Dendritic cell treated with granulocyte-macrophage colony-stimulating factor and Interleukin-4, amounts not matched to agents 40 ng/mL and 50 ng/mL, for 4 days (primary cell): ENCODE results near the gene TESK1.

Experiments used
- H3K27ac Mint-ChIP-seq: one replicate; pipeline ENCODE4 v1.8.0; 2022; ENCODE audit warnings: mild to moderate bottlenecking, mixed read lengths
- H3K27me3 Mint-ChIP-seq: one replicate; pipeline ENCODE4 v1.8.0; 2022; ENCODE audit warnings: mild to moderate bottlenecking, mixed read lengths
- H3K36me3 Mint-ChIP-seq: one replicate; pipeline ENCODE4 v1.8.0; 2022; ENCODE audit warnings: low read depth, mixed read lengths
- H3K4me1 Mint-ChIP-seq: one replicate; pipeline ENCODE4 v1.8.0; 2022; ENCODE audit warnings: low read depth, mixed read lengths
- H3K4me3 Mint-ChIP-seq: one replicate; pipeline ENCODE4 v1.8.0; 2022; ENCODE audit warnings: mild to moderate bottlenecking, moderate library complexity, mixed read lengths
- H3K9me3 Mint-ChIP-seq: one replicate; pipeline ENCODE4 v1.8.0; 2022; ENCODE audit warnings: mixed read lengths
- intact Hi-C: fragments of 100-400 bp; cut with micrococcal nuclease; formaldehyde crosslinking; loops from one replicate; pipeline ENCODE4 v1.15.0; 2022

TESK1 gene, protein sequence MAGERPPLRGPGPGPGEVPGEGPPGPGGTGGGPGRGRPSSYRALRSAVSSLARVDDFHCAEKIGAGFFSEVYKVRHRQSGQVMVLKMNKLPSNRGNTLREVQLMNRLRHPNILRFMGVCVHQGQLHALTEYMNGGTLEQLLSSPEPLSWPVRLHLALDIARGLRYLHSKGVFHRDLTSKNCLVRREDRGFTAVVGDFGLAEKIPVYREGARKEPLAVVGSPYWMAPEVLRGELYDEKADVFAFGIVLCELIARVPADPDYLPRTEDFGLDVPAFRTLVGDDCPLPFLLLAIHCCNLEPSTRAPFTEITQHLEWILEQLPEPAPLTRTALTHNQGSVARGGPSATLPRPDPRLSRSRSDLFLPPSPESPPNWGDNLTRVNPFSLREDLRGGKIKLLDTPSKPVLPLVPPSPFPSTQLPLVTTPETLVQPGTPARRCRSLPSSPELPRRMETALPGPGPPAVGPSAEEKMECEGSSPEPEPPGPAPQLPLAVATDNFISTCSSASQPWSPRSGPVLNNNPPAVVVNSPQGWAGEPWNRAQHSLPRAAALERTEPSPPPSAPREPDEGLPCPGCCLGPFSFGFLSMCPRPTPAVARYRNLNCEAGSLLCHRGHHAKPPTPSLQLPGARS

DNA sequence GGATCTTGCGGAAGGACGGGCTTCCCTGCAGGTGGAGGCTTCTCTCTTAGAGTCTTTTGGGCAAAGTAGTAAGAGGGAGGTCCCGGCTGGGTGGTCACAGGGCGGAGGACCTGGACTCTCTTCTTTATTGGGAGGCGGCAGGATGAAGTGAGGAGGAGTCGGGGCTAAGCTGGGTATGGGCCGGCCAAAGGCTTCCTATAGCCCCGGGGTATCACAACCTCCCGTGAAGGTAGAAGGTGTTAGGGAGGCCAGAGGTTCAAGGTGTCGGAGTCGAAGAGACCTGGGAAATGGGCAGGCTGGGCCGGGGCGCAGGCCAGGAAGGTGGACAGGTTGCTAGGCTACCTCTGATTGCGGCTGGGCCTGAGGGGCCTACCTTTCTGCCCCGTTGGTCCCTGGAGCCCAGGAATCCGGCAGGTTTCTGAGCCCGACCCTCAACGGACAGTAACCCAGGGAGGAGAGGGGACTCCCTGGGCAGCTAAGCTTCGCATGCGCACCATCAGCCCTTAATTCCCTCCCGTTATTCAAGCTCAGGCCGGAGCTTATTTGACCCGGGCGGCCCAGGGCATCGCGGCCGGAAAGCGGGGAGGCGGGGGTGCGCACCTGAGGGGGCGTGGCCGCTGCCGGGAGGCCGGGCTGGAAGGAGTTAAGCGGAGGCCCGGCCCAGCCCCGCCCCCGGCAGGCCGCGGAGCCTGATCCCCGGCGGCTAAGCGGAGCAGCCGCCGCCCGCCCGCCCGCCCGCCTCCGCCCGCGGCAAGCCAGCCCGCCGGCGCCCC is at the start of gene TESK1:
TSS of gene TESK1 (plus strand) at position 685 of the 773 bp plus-strand sequence. CDS start 358 bp downstream, outside the sequence.
- Mint-ChIP-seq H3K4me3 (peak within 1 kb of the TSS; percentile 96), H3K36me3 (peaks cover 39% of the 10 kb centered on the region), H3K4me1 (peaks cover 50% of the 10 kb centered on the region), H3K27ac (peak within 1 kb of the TSS; percentile 94), H3K27me3 (no peaks in the 10 kb centered on the region), H3K9me3 (no peaks in the 10 kb centered on the region)
- intact Hi-C loops, result loop anchor here (1.0 to 2.0 kb wide), 3 partner anchors 42 to 128 kb away; partner anchors contain the start of genes CCDC107, CREB3, RMRP and TLN1

DNA sequence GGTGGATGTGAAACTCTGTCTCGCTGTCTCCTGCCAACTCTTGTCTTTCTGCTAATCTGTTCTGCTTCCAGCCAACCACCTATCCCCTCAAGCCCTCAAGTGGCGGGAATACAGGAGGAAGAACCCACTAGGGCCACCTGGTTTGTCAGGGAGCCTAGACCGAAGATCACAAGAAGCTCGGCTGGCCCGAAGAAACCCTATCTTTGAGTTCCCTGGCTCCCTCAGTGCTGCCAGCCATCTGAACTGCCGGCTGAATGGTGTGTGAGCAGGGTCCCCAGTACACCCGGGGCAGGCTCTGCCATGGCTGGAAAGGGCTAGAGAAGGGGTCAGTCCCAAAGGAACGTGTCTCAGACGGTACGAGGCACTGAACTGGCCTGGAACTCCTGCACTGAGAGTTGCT is 49.2 kb upstream of the TESK1 start:
- Mint-ChIP-seq H3K4me1 (peaks cover 5% of the 10 kb centered on the region), H3K36me3 (peaks cover 13% of the 10 kb centered on the region), H3K27me3 (no peaks in the 10 kb centered on the region), H3K27ac (no peak overlapping the region), H3K9me3 (no peaks in the 10 kb centered on the region), H3K4me3 (no peak overlapping the region)
- intact Hi-C loops, result loop anchor here (2.0 kb wide), 1 partner anchor 67 kb away; no protein-coding TSS in a partner anchor

DNA sequence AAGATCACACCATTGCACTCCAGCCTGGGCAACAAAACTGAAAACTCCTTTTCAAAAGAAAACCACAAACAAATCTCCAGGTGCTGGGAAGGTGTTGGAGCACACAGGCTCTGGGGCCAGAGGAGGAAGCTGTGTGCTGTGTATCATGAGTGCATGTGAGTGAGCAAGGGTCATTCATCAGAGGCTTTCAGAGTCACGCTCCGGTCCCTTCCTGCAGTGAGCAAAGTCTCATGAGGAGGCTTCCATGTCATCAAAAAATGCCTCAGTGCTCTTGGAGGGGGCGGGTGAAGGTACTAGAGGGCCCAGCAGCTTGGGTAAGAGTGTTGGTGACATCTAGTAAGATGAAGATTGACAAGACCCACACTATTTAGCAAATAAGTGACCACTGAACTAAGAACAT is 48.3 kb upstream of the TESK1 start:
- H3K9me3 Mint-ChIP-seq, result no peaks in the 10 kb centered on the region
- H3K27ac Mint-ChIP-seq, result no peak overlapping the region
- peaks cover 5% of the 10 kb centered on the region for H3K4me1 Mint-ChIP-seq
- intact Hi-C loops, result no loop called here
- H3K4me3 Mint-ChIP-seq, result no peak overlapping the region
- peaks cover 20% of the 10 kb centered on the region for H3K36me3 Mint-ChIP-seq
- no peaks in the 10 kb centered on the region for H3K27me3 Mint-ChIP-seq

DNA sequence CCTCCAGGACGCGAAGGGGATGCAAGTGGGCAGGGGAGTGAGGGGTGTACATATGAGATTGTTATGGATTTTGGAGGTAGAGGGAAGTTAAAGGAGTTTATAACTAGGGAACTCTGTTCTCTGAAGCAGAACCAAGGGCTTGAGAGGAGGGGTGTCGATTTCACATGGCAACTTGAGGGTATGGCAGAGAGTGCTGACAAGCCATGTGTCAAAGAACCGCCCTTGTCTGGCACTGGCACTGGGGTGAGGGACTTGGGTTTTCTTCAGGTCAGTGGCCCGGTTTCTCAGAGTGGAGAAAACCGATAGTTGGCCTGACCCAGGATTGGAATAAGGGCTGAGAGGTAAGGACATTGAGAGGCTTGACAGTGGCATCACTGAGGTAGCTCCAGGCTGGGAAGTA is 47.7 kb upstream of the TESK1 start:
- Mint-ChIP-seq H3K4me3 (no peak overlapping the region), H3K36me3 (peaks cover 23% of the 10 kb centered on the region), H3K4me1 (peaks cover 5% of the 10 kb centered on the region), H3K27me3 (no peaks in the 10 kb centered on the region), H3K9me3 (no peaks in the 10 kb centered on the region), H3K27ac (no peak overlapping the region)
- intact Hi-C loops, result no loop called here

GRCh38 chr9:35558185-35558584 is 46.9 kb upstream of the TESK1 start:
- H3K36me3 Mint-ChIP-seq, result peaks cover 30% of the 10 kb centered on the region
- H3K9me3 Mint-ChIP-seq, result no peaks in the 10 kb centered on the region
- H3K27me3 Mint-ChIP-seq, result no peaks in the 10 kb centered on the region
- intact Hi-C loops, result no loop called here
- H3K4me1 Mint-ChIP-seq, result peaks cover 7% of the 10 kb centered on the region
- no peak overlapping the region for H3K27ac Mint-ChIP-seq
- no peak overlapping the region for H3K4me3 Mint-ChIP-seq

- Mint-ChIP-seq H3K9me3 (no peaks in the 10 kb centered on the region), H3K4me3 (no peak overlapping the region), H3K27me3 (no peaks in the 10 kb centered on the region), H3K27ac (no peak overlapping the region), H3K4me1 (peaks cover 16% of the 10 kb centered on the region), H3K36me3 (peaks cover 30% of the 10 kb centered on the region)
- intact Hi-C loops, result no loop called here
Measured at GRCh38 chr9:35559792-35560530, 45.1 kb upstream of the TESK1 start.

- Mint-ChIP-seq H3K9me3 (no peaks in the 10 kb centered on the region), H3K4me3 (no peak overlapping the region), H3K27ac (no peak overlapping the region), H3K4me1 (peaks cover 16% of the 10 kb centered on the region), H3K27me3 (no peaks in the 10 kb centered on the region), H3K36me3 (peaks cover 30% of the 10 kb centered on the region)
- intact Hi-C loops, result no loop called here
Measured at GRCh38 chr9:35560625-35561337, 44.3 kb upstream of the TESK1 start.

DNA sequence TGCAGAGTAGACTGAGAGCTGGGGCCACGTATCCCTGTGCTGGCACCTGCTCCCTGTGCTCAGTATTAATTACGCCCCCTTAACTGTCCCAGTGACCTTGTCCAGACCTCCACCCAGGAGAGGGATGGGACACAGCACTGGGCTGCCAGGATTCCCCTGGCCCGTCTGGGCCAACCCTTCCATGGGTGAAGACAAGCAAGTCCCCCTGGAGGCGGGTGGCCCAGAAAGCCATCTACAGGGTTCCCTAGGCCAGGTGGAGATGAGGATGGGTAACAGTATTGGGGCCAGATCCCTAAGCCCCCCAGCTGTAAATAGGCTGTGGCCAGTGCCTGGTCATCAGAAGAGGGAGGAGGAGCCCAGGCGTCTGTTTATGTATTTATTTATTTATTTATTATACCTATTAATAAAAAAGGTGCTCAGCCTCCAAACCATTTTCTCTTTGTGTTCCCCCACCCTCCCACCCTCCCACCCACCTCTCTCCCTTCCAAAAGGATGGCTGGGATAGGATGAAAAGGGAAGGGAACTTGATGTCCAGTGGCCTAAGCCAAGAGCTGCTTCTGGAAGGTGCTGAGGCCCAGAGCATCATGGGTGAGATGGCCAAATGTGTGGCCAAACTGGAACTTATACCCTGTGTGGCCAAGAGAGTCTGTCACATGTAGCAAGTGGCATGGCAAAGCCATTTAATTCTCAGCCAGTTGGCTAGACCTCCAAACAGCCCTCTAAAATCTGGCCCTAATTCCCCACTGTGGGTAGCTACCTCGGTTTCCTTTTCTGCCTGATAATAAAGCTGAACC is 43.4 kb upstream of the TESK1 start:
- no peaks in the 10 kb centered on the region for H3K27me3 Mint-ChIP-seq
- H3K4me1 Mint-ChIP-seq, result peaks cover 16% of the 10 kb centered on the region
- no peak overlapping the region for H3K4me3 Mint-ChIP-seq
- H3K27ac Mint-ChIP-seq, result no peak overlapping the region
- H3K9me3 Mint-ChIP-seq, result no peaks in the 10 kb centered on the region
- H3K36me3 Mint-ChIP-seq, result peaks cover 30% of the 10 kb centered on the region
- intact Hi-C loops, result no loop called here

- H3K36me3 Mint-ChIP-seq, result peaks cover 30% of the 10 kb centered on the region
- intact Hi-C loops, result no loop called here
- H3K27ac Mint-ChIP-seq, result peak overlapping the region; percentile 44
- peaks cover 16% of the 10 kb centered on the region for H3K4me1 Mint-ChIP-seq
- H3K4me3 Mint-ChIP-seq, result no peak overlapping the region
- H3K27me3 Mint-ChIP-seq, result no peaks in the 10 kb centered on the region
- no peaks in the 10 kb centered on the region for H3K9me3 Mint-ChIP-seq
Measured at GRCh38 chr9:35562895-35563780, 41.9 kb upstream of the TESK1 start.

DNA sequence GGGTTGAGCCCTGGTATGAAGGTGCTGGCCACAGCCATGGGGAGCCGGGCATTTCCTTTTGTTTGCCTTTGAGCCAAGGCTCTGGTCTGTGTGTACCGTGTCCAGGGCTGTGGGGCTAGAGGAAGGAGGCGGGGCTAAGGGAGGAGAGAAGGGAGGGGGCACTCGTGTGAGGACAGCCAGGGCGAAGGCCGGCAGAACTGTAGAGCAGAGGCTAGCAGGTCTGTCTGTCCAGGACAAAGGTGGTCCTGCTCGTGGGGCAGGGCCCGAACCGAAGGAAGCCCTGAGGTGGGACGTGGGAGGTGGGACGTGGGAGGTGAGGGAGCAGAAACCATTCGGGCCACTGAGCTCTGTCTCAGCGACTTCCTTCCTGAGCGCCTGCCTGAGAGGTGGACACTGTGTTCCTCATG is 41.3 kb upstream of the TESK1 start:
- Mint-ChIP-seq H3K9me3 (no peaks in the 10 kb centered on the region), H3K4me3 (no peak overlapping the region), H3K27ac (peak overlapping the region; percentile 44), H3K4me1 (peaks cover 14% of the 10 kb centered on the region), H3K36me3 (peaks cover 30% of the 10 kb centered on the region), H3K27me3 (no peaks in the 10 kb centered on the region)
- intact Hi-C loops, result no loop called here

DNA sequence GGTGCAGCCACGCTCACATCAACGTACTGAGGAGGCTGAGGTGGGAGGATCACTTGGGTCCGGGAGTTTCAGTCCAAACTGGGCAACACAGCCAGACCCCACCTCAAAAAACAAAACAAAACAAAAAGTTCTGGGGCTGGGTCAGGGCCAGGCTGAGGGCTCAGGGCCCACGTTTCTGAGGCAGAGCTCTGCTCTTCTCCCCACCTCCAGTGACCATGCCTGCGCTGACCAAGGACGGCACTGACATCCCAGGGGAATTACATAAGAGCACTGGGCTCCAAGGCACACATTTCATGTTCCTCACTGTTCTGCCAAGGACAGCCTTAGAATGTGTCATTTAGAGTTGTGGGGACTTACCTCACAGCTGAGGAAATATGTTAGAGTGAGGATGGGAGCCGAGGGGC is 40.4 kb upstream of the TESK1 start:
- Mint-ChIP-seq H3K27ac (peak overlapping the region; percentile 2), H3K9me3 (no peaks in the 10 kb centered on the region), H3K4me3 (no peak overlapping the region), H3K36me3 (peaks cover 30% of the 10 kb centered on the region), H3K27me3 (no peaks in the 10 kb centered on the region), H3K4me1 (peaks cover 19% of the 10 kb centered on the region)
- intact Hi-C loops, result no loop called here

DNA sequence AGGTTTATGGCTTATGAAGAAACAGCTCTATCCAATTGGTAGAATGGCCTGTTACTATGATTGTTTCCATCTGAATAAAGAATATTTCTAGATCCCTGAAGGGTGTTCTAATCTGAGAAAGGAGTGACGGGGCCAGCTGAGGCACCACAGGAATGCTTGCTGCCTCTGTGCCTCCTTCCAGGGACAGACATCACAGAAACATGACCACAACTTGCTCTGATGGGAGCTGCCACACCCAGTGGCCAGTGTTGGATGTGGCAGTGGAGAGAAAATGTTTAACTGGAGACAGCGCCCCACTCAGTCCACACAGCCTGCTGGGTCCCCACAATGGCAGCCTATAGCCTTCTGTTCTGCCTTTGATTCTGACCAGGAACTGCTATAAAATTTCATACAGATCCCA is 38.6 kb upstream of the TESK1 start:
- no peaks in the 10 kb centered on the region for H3K27me3 Mint-ChIP-seq
- H3K36me3 Mint-ChIP-seq, result peaks cover 13% of the 10 kb centered on the region
- H3K9me3 Mint-ChIP-seq, result no peaks in the 10 kb centered on the region
- intact Hi-C loops, result no loop called here
- H3K27ac Mint-ChIP-seq, result no peak overlapping the region
- H3K4me1 Mint-ChIP-seq, result peaks cover 24% of the 10 kb centered on the region
- no peak overlapping the region for H3K4me3 Mint-ChIP-seq
